IPS DF 6.9 (cell line): ENCODE data around the gene B3GNT5.

Source experiments
- DNase-seq: peaks from one replicate; pipeline ENCODE4 v3.0.0-alpha.2; 2013; ENCODE audit warnings: low read depth, low spot score
- H3K27ac ChIP-seq: one replicate; pipeline ENCODE4 v1.5.1; 2013; ENCODE audit warnings: low read length, control low read depth
- H3K27me3 ChIP-seq: 2 replicates; pipeline ENCODE4 v1.6.1; 2013; ENCODE audit warnings: mild to moderate bottlenecking, low read length; ENCODE audit not compliant: control insufficient read depth, insufficient read depth
- H3K36me3 ChIP-seq: 2 replicates; pipeline ENCODE4 v1.6.1; 2013; ENCODE audit warnings: low read length; ENCODE audit not compliant: control insufficient read depth, insufficient read depth
- H3K4me1 ChIP-seq: 2 replicates; pipeline ENCODE4 v1.6.1; 2013; ENCODE audit warnings: low read length; ENCODE audit not compliant: control insufficient read depth, insufficient read depth
- H3K4me3 ChIP-seq: 2 replicates; pipeline ENCODE4 v1.5.1; 2013; ENCODE audit warnings: mild to moderate bottlenecking, low read length
- H3K9me3 ChIP-seq: 2 replicates; pipeline ENCODE4 v1.6.1; 2013; ENCODE audit warnings: low read length, inconsistent platforms; ENCODE audit not compliant: control insufficient read depth, insufficient read depth
- WGBS: extraction: QIAGEN DNeasy Blood & Tissue Kit; methylation state at CpG from one replicate; pipeline ENCODE4 v1.1.7; 2013; ENCODE audit warnings: mixed read lengths, missing lambda C conversion rate; ENCODE audit not compliant: insufficient read length, insufficient coverage; 5-methylcytosine and 5-hydroxymethylcytosine counted together

The B3GNT5 gene

GRCh38 chr3:183253528-183254486, 754 bp downstream of the B3GNT5 start:
- H3K27ac ChIP-seq: no peak overlapping the region
- peaks cover 5% of the 10 kb centered on the region; the same call in 1 of the 2 replicates for H3K27me3 ChIP-seq
- no peaks in the 10 kb centered on the region for H3K9me3 ChIP-seq
- peaks cover 2% of the 10 kb centered on the region; the same call in 1 of the 2 replicates for H3K4me1 ChIP-seq
- WGBS: no CpG with 5 or more reads among the region's 111 CpGs
- H3K4me3 ChIP-seq: peak overlapping the region; percentile 93
- no peak for DNase-seq
- H3K36me3 ChIP-seq: no peaks in the 10 kb centered on the region

DNA sequence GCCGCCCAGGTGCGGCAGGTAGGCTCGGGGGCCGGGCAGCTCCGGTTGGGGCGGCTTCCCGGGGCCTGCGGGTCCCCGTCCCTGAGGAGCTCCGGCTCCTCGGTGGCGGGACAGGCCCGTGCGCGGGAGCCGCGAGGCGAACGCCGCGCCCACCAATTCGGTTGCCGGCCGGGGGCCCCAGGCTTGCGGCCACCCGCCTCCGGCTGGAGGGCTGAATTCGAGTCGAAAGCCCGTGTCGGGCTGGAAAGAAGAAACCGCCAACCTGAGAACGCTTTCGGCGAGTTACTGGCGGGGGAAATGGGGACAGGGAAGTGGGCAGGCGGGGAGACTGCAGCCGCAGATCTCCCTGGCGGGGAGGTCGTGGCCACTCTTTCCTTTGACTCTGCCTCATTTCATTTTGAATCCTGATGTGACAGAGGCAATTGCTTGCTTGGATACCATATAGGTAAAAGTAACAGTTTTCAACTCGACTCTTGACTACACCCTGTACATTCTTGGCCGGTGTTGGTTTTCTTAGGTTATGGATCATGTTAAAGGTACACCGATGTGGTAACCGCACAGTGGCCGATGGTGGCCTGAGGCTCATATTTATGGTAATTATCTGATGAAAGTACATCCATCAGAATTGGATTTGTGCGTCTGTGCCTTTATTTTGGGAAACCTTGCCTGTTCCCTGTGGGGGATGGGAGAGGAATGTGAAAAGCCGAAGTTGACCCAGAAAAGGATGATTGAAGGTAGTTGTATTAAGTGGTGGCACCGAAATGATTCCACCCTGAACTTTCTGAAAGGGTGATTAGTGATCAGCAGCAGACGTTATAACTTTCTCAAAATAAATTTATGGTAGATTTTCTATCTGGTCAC, 1.7 kb downstream of the B3GNT5 start:
- DNase-seq: no peak
- H3K27me3 ChIP-seq: peaks cover 5% of the 10 kb centered on the region; the same call in 1 of the 2 replicates
- H3K4me1 ChIP-seq: no peaks in the 10 kb centered on the region
- H3K27ac ChIP-seq: no peak overlapping the region
- no CpG with 5 or more reads among the region's 49 CpGs for WGBS
- H3K36me3 ChIP-seq: no peaks in the 10 kb centered on the region
- no peaks in the 10 kb centered on the region for H3K9me3 ChIP-seq
- peak overlapping the region; percentile 93; the same call in 1 of the 2 replicates for H3K4me3 ChIP-seq

- H3K27me3 ChIP-seq: peaks cover 5% of the 10 kb centered on the region; the same call in 1 of the 2 replicates
- H3K4me1 ChIP-seq: no peaks in the 10 kb centered on the region
- no CpG with 5 or more reads among the region's 4 CpGs for WGBS
- H3K27ac ChIP-seq: no peak overlapping the region
- H3K9me3 ChIP-seq: no peaks in the 10 kb centered on the region
- no peak for DNase-seq
- no peak overlapping the region for H3K4me3 ChIP-seq
- H3K36me3 ChIP-seq: no peaks in the 10 kb centered on the region
Measured at GRCh38 chr3:183255348-183255730, 2.3 kb downstream of the B3GNT5 start.

- WGBS: no CpG with 5 or more reads among the region's 3 CpGs
- no peaks in the 10 kb centered on the region for H3K27me3 ChIP-seq
- no peak overlapping the region for H3K4me3 ChIP-seq
- H3K27ac ChIP-seq: no peak overlapping the region
- DNase-seq: no peak
- no peaks in the 10 kb centered on the region for H3K9me3 ChIP-seq
- peaks cover 2% of the 10 kb centered on the region; the same call in 1 of the 2 replicates for H3K4me1 ChIP-seq
- H3K36me3 ChIP-seq: no peaks in the 10 kb centered on the region
Measured at GRCh38 chr3:183259087-183259486, 6.0 kb downstream of the B3GNT5 start.

- Histone ChIP-seq H3K36me3 (no peaks in the 10 kb centered on the region), H3K4me3 (no peak overlapping the region), H3K27ac (no peak overlapping the region), H3K4me1 (peaks cover 2% of the 10 kb centered on the region; the same call in 1 of the 2 replicates), H3K9me3 (no peaks in the 10 kb centered on the region), H3K27me3 (no peaks in the 10 kb centered on the region)
- no CpG with 5 or more reads among the region's 2 CpGs for WGBS
- DNase-seq: no peak
Measured at GRCh38 chr3:183259621-183260020, 6.6 kb downstream of the B3GNT5 start.

DNA sequence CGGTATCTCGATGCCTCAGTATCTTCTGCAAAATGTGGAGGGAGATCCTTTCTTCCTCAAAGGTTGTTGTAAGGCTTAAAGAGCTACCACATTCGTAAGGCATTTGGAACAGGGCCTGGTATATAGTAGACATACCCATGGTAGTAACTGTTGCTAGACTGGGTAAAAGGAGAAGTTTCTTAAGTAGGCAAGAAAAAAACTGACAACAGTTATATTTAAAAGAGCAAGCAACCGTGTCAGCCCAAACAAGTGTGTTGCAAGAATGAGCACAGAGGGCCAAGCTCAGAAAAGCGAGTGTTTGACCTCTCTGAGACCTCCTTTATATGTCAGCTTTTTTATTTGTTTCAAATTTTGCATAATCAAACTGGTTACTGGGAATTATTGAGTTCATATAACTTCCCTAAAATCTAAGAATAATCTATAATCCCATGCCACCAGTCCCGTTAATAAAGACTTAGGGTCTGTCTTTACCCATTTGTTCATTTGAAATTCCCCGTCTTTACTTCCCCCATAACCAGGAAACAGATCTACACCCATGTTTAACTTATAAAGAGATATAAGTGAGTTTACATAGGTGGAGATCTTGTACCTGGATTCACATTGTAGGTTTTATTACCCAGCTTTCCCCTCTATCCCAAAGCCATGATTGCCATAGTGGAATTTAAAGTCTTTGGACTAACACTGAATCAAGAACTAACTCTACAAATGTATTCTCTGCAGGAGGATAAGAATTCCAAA, 7.3 kb downstream of the B3GNT5 start:
- Histone ChIP-seq H3K27ac (no peak overlapping the region), H3K4me3 (no peak overlapping the region)
- no CpG with 5 or more reads among the region's 7 CpGs for WGBS

GRCh38 chr3:183261151-183261724, 8.2 kb downstream of the B3GNT5 start:
- Histone ChIP-seq H3K36me3 (no peaks in the 10 kb centered on the region), H3K9me3 (no peaks in the 10 kb centered on the region), H3K4me1 (peaks cover 5% of the 10 kb centered on the region; the same call in 1 of the 2 replicates), H3K4me3 (no peak overlapping the region), H3K27ac (no peak overlapping the region), H3K27me3 (no peaks in the 10 kb centered on the region)
- WGBS: no CpG with 5 or more reads among the region's 5 CpGs
- no peak for DNase-seq

More for the DNA sequence above, 7.3 kb downstream of the B3GNT5 start:
- Histone ChIP-seq H3K27me3 (no peaks in the 10 kb centered on the region), H3K4me1 (peaks cover 2% of the 10 kb centered on the region; the same call in 1 of the 2 replicates), H3K9me3 (no peaks in the 10 kb centered on the region), H3K36me3 (no peaks in the 10 kb centered on the region)
- DNase-seq: no peak

DNA sequence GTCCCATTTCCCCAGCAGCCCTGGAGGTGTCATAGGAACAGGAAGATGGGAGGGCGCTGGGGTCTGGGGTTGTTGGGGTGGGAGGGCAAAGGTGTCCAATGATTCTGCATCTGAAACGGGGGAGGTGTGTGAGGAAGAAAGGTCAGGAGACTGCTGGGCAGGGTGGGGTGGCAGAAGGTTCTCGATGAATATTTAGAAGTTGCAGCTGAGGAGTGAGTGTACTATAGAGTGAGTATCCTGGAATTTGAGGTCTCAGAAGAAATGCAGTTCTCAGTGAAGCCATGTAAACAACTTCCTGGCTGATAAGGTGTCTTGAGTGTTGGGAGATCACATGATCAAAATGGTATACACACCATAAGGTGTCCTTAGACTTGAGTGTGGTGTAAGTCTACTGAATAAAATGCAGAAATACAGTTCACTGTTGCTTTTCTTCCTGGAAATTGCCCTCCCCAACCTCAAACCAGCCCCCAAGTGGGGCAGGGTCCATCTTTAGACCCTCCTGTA, 9.9 kb downstream of the B3GNT5 start:
- Histone ChIP-seq H3K4me3 (no peak overlapping the region), H3K4me1 (peaks cover 8% of the 10 kb centered on the region; the same call in 1 of the 2 replicates)
- WGBS: no CpG with 5 or more reads among the region's 3 CpGs

GRCh38 chr3:183264268-183264667, 11.2 kb downstream of the B3GNT5 start:
- H3K27me3 ChIP-seq: no peaks in the 10 kb centered on the region
- H3K36me3 ChIP-seq: no peaks in the 10 kb centered on the region
- H3K4me3 ChIP-seq: no peak overlapping the region
- H3K4me1 ChIP-seq: peaks cover 10% of the 10 kb centered on the region; the same call in 1 of the 2 replicates
- DNase-seq: no peak
- no peak overlapping the region for H3K27ac ChIP-seq
- H3K9me3 ChIP-seq: no peaks in the 10 kb centered on the region
- no CpG with 5 or more reads among the region's 5 CpGs for WGBS

More for the DNA sequence above, 9.9 kb downstream of the B3GNT5 start:
- Histone ChIP-seq H3K27me3 (no peaks in the 10 kb centered on the region), H3K27ac (no peak overlapping the region), H3K9me3 (no peaks in the 10 kb centered on the region), H3K36me3 (no peaks in the 10 kb centered on the region)
- DNase-seq: no peak
